Activated CD8-positive, alpha-beta T cell treated with anti-CD3 and anti-CD28 coated beads for 36 hours (primary cell): ENCODE measurements around the gene NOL8. TPM values are rescaled to one million over a fixed set of nuclear protein-coding genes. Genes with fewer than 3 reads are reported as not detected.

Source experiments
- ATAC-seq: fragments of 200-7000 bp; cut with Tn5 transposase; one replicate; pipeline ENCODE4 v1.10.0; 2021; ENCODE audit warnings: mild to moderate bottlenecking, moderate library complexity
- CTCF ChIA-PET: fragments of 350-600 bp; sonication (Branson Sonifier 250); formaldehyde crosslinking; loops from one replicate; lab custom pipeline; 2021; ENCODE audit warnings: antibody characterized with exemption; lab: Charles Lee
- POLR2A ChIA-PET: fragments of 350-600 bp; sonication (Branson Sonifier 250); formaldehyde crosslinking; loops from one replicate; lab custom pipeline; 2021; ENCODE audit warnings: antibody characterized with exemption; lab: Charles Lee
- DNase-seq: peaks from one replicate; pipeline ENCODE4 v3.0.0-alpha.2; 2020
- H3K27ac Mint-ChIP-seq: one replicate; pipeline ENCODE4 v1.8.0; 2021; ENCODE audit warnings: mild to moderate bottlenecking, mixed read lengths
- H3K27me3 Mint-ChIP-seq: one replicate; pipeline ENCODE4 v1.8.0; 2021; ENCODE audit warnings: mixed read lengths
- H3K36me3 Mint-ChIP-seq: one replicate; pipeline ENCODE4 v1.8.0; 2021; ENCODE audit warnings: low read depth, mixed read lengths
- H3K4me1 Mint-ChIP-seq: one replicate; pipeline ENCODE4 v1.8.0; 2021; ENCODE audit warnings: low read depth, mixed read lengths
- H3K4me3 Mint-ChIP-seq: one replicate; pipeline ENCODE4 v1.8.0; 2021; ENCODE audit warnings: mild to moderate bottlenecking, moderate library complexity, mixed read lengths
- H3K9me3 Mint-ChIP-seq: one replicate; pipeline ENCODE4 v1.8.0; 2021; ENCODE audit warnings: mixed read lengths
- intact Hi-C: fragments of 100-400 bp; cut with micrococcal nuclease; formaldehyde crosslinking; loops from one replicate; pipeline ENCODE4 v1.10.0; 2022
- total RNA-seq, 2 experiments: library from RNA; stranded (reverse); gene quantifications; one replicate each; pipeline ENCODE4 v1.2.3, GENCODE V29; 2021
- TF ChIP-seq, protein P1 (sequence below): fragments of 200-600 bp; IDR thresholded peaks from one replicate; pipeline ENCODE4 v1.8.0; 2022; ENCODE audit warnings: antibody characterized with exemption, mild to moderate bottlenecking

NOL8 gene
- total RNA-seq, 2 experiments from 2014 or later, result 44.1 to 46.5 TPM

DNA sequence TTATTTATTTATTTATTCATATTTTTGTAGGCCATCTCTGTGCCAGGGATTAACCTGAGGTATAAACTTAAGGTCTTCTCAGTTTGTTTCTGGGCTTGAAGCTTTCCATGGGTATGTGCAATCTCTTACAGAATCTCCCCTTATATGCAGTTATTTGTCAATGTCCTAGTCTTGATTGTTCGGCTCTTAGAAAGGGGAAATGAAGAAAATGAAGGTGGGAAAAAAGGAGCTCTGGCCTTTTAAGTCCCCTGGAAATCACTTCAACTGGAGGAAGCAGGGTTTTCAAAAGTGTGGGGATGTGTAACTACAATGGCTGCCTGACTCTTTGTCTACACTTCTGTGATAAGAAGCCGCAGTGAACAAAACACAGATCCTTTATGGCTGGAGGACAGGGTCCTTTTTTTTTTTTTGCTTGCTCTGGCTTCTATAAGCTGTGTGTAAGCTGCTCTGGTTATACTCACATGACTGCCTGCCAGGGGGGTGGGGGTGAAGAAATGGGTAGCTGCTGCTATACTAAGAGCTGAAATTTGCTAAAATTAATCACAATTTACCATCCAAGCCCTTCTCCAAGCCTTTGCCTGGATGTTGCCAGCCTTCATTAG is 34.3 kb upstream of the NOL8 start:
- Mint-ChIP-seq H3K36me3 (peaks cover 34% of the 10 kb centered on the region), H3K27me3 (no peaks in the 10 kb centered on the region), H3K9me3 (peaks cover 18% of the 10 kb centered on the region), H3K4me1 (no peaks in the 10 kb centered on the region), H3K27ac (no peak overlapping the region), H3K4me3 (no peak overlapping the region)
- TF ChIP-seq, protein P1, sequence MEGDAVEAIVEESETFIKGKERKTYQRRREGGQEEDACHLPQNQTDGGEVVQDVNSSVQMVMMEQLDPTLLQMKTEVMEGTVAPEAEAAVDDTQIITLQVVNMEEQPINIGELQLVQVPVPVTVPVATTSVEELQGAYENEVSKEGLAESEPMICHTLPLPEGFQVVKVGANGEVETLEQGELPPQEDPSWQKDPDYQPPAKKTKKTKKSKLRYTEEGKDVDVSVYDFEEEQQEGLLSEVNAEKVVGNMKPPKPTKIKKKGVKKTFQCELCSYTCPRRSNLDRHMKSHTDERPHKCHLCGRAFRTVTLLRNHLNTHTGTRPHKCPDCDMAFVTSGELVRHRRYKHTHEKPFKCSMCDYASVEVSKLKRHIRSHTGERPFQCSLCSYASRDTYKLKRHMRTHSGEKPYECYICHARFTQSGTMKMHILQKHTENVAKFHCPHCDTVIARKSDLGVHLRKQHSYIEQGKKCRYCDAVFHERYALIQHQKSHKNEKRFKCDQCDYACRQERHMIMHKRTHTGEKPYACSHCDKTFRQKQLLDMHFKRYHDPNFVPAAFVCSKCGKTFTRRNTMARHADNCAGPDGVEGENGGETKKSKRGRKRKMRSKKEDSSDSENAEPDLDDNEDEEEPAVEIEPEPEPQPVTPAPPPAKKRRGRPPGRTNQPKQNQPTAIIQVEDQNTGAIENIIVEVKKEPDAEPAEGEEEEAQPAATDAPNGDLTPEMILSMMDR, result no peak
- DNase-seq (no peak), ATAC-seq (no peak)
- intact Hi-C loops, result no loop called here
- POLR2A ChIA-PET, result interaction anchor here (1.1 kb wide), 1 partner anchor 47 kb away, joined by 3 read pairs; no protein-coding TSS in a partner anchor
- CTCF ChIA-PET, result no interaction called here

DNA sequence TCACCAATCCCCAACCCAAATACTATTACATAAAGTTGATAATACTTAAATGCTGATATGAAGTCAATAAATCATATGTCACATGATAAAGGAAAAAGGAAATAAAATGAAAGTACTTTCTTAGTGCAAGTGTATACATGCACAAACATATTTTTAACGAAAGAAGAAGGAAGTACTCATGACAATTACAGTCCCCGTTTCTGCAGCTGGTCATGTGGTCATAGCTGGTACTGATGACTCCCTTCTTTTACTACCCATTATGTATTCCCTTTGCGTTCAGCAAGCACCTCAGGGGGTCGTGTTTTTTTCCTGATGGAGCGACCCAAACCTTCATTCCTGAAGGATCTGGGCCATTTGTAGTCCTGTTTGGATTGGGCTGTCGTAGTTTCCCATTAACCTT is 27.9 kb upstream of the NOL8 start:
- Mint-ChIP-seq H3K4me1 (peaks cover 4% of the 10 kb centered on the region), H3K27ac (no peak overlapping the region), H3K27me3 (no peaks in the 10 kb centered on the region), H3K9me3 (peaks cover 14% of the 10 kb centered on the region), H3K4me3 (no peak overlapping the region), H3K36me3 (peaks cover 46% of the 10 kb centered on the region)
- intact Hi-C loops, result no loop called here
- DNase-seq (no peak), ATAC-seq (no peak)
- CTCF ChIA-PET, result no interaction called here
- POLR2A ChIA-PET, result no interaction called here
- TF ChIP-seq, protein P1, result no peak

DNA sequence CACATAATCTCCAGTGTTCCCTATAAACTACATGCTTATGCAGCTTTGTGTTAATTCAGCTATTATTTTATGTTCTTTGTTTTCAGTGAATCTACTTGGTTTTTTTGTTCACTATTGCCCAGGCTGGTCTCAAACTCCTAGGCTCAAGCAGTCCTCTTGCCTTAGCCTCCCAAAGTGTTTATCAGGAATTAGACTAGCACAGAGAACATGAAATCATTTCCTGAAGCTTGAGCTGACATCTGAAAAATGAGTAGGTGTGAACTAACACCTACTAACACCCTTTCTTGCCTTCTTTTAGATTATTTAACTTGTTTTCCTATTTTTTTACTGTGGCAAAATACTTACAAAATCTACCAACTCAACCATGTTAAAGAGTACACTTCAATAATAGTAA is 25.6 kb upstream of the NOL8 start:
- ChIA-PET POLR2A (interaction anchor here (1.0 kb wide), 1 partner anchor 25 kb away, joined by 3 read pairs; the partner anchor contains the start of gene CENPP), CTCF (interaction anchor here (1.1 kb wide), 1 partner anchor 18 kb away, joined by 3 read pairs; no protein-coding TSS in a partner anchor)
- no peaks in the 10 kb centered on the region for H3K27me3 Mint-ChIP-seq
- peaks cover 4% of the 10 kb centered on the region for H3K4me1 Mint-ChIP-seq
- no peak overlapping the region for H3K4me3 Mint-ChIP-seq
- TF ChIP-seq, protein P1, result no peak
- DNase-seq, result no peak
- no peak for ATAC-seq
- intact Hi-C loops, result no loop called here
- peaks cover 9% of the 10 kb centered on the region for H3K9me3 Mint-ChIP-seq
- H3K27ac Mint-ChIP-seq, result no peak overlapping the region
- peaks cover 41% of the 10 kb centered on the region for H3K36me3 Mint-ChIP-seq

DNA sequence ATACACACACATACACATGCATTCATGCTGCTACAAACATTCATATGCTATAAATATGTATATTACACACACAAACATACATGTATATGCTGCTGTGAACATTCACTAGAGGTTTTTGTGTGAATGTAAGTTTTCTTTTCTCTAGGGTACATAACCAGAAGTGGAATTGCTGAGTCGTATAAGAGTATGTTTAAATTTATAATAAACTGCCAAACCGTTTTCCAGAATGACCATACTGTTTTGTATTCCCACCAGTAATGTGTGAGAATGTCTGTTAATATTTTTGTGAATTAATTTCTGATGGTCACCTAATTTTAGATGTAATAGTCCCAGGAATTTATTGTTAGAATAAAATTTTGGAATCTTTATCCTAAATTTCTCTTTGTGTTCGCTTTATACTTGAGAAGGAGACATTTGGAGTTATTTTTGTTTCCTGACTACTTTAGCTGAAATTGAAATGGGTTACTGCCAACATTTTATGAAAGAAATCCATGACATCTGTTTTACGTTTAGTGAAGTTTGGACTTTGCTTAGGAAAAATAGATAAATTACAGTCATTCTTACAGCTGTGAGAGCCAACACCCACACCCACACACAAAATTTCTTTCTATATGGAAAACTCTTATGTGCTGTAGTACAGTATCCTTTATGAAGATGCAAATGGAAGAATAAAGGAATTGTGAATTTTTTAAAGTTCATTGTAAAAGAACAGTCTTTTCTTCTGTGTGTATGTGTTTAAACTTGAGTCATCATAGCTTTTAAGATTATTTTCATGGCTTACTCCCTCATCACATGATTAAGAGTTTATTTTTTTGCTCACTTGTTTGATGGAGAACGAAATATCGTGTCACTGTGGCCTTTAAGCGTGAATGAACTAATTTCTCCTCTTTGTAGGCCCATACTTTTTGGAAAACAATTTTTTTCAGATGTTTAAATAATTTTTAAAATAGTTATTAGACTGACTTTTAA is 24.9 kb upstream of the NOL8 start:
- Mint-ChIP-seq H3K27ac (no peak overlapping the region), H3K9me3 (peaks cover 4% of the 10 kb centered on the region), H3K27me3 (no peaks in the 10 kb centered on the region), H3K36me3 (peaks cover 36% of the 10 kb centered on the region), H3K4me3 (no peak overlapping the region), H3K4me1 (peaks cover 4% of the 10 kb centered on the region)
- CTCF ChIA-PET, result no interaction called here
- intact Hi-C loops, result no loop called here
- ATAC-seq, result no peak
- DNase-seq, result no peak
- POLR2A ChIA-PET, result interaction anchor here (1.0 kb wide), 1 partner anchor 25 kb away, joined by 3 read pairs; the partner anchor contains the start of gene CENPP
- TF ChIP-seq, protein P1, result no peak
